GM12878 (cell line): ENCODE measurements around the gene NUMA1. TPM values are rescaled to one million over a fixed set of nuclear protein-coding genes. Genes with fewer than 3 reads are reported as not detected.

Experiments
- ATAC-seq: fragments of 200-7000 bp; cut with Tn5 transposase; 3 replicates; pipeline ENCODE4 v1.9.1; 2020; ENCODE audit warnings: mild to moderate bottlenecking, moderate library complexity
- BruUV-seq: library from RNA; stranded (reverse); fragments of 400-500 nt; replicated peaks from 2 replicates; lab custom pipeline; 2021; lab: Mats Ljungman, UMichigan
- CTCF ChIA-PET: fragments of 300-600 bp; sonication (Branson Sonifier 250); formaldehyde crosslinking; extraction: SDS; loops from one replicate; lab custom pipeline; 2021; ENCODE audit warnings: inconsistent platforms; lab: Yijun Ruan, JAX
- POLR2A ChIA-PET: fragments of 350-600 bp; formaldehyde crosslinking; extraction: SDS; loops from one replicate; lab custom pipeline; 2021; ENCODE audit warnings: inconsistent platforms; lab: Charles Lee
- RAD21 ChIA-PET: fragments of 300-600 bp; sonication (Branson Sonifier 250); formaldehyde crosslinking; loops from one replicate; lab custom pipeline; 2023; ENCODE audit warnings: antibody characterized with exemption; ENCODE audit not compliant: unreplicated experiment; lab: Charles Lee
- SMC1A ChIA-PET: fragments of 300-600 bp; sonication (Branson Sonifier 250); formaldehyde crosslinking; loops from one replicate; lab custom pipeline; 2023; ENCODE audit not compliant: unreplicated experiment, uncharacterized antibody; lab: Charles Lee
- DNase-seq: peaks from one replicate; pipeline ENCODE4 v3.0.0-alpha.2; 2011; ENCODE audit warnings: low read depth, low spot score
- FAIRE-seq: peaks from 3 replicates; lab custom pipeline; 2011; peaks lifted over from hg19 to GRCh38; lab: Jason Lieb, UNC
- H2AFZ ChIP-seq: 2 replicates; pipeline ENCODE4 v1.6.0; 2011; ENCODE audit warnings: low read depth, low read length, control low read depth; ENCODE audit not compliant: control insufficient read depth
- H3K27ac ChIP-seq: 2 replicates; pipeline ENCODE4 v1.5.1; 2011; ENCODE audit warnings: control low read depth; ENCODE audit not compliant: control insufficient read depth, insufficient read depth
- H3K27me3 ChIP-seq, 2 experiments: replicated peaks in 1 of 2; 2 replicates each; pipeline versions ENCODE4 v1.6.0 to v1.6.1; 2011; ENCODE audit warnings: low read length in 1 of 2; ENCODE audit not compliant: control insufficient read depth in 2 of 2, insufficient read depth in 2 of 2
- H3K36me3 ChIP-seq, 2 experiments: 2 replicates each; pipeline ENCODE4 v1.5.1; 2011; ENCODE audit warnings: low read length in 1 of 2; ENCODE audit not compliant: control insufficient read depth in 2 of 2, insufficient read depth in 2 of 2
- H3K4me1 ChIP-seq: 2 replicates; pipeline ENCODE4 v1.6.1; 2011; ENCODE audit warnings: mild to moderate bottlenecking, low read length, moderate library complexity, mixed read lengths; ENCODE audit not compliant: control insufficient read depth, insufficient read depth
- H3K4me2 ChIP-seq: 2 replicates; pipeline ENCODE4 v1.6.0; 2011; ENCODE audit warnings: control low read depth; ENCODE audit not compliant: control insufficient read depth, insufficient read depth
- H3K4me3 ChIP-seq: fragments of 200-600 bp; sonication (generic); 2 replicates; pipeline ENCODE4 v1.5.1; 2016
- H3K79me2 ChIP-seq: 2 replicates; pipeline ENCODE4 v1.6.0; 2011; ENCODE audit warnings: low read length; ENCODE audit not compliant: control insufficient read depth, insufficient read depth
- H3K9ac ChIP-seq: 2 replicates; pipeline ENCODE4 v1.8.0; 2011; ENCODE audit warnings: low read length, control low read depth, mixed read lengths; ENCODE audit not compliant: control insufficient read depth, insufficient read depth
- H3K9me3 ChIP-seq: replicated peaks from 3 replicates; pipeline ENCODE4 v1.5.1; 2011; ENCODE audit warnings: mild to moderate bottlenecking, low read length; ENCODE audit not compliant: control insufficient read depth, insufficient read depth
- H4K20me1 ChIP-seq: 2 replicates; pipeline ENCODE4 v1.6.0; 2011; ENCODE audit not compliant: control insufficient read depth, insufficient read depth
- BCL11A ChIP-seq: IDR thresholded peaks from 2 replicates; pipeline ENCODE4 v1.6.1; 2011; ENCODE audit warnings: low read depth, low read length
- CEBPZ ChIP-seq: fragments of 150-350 bp; IDR thresholded peaks from 2 replicates; pipeline ENCODE4 v1.6.1; 2016; ENCODE audit warnings: low read depth, low read length
- E4F1 ChIP-seq: fragments of 450-650 bp; IDR thresholded peaks from 2 replicates; pipeline ENCODE4 v1.6.1; 2018; ENCODE audit warnings: borderline replicate concordance, mild to moderate bottlenecking; ENCODE audit not compliant: partially characterized antibody
- GABPA ChIP-seq: IDR thresholded peaks from 2 replicates; pipeline ENCODE4 v1.6.1; 2014; ENCODE audit warnings: antibody characterized with exemption, low read depth, mild to moderate bottlenecking, inconsistent platforms
- HDAC2 ChIP-seq: fragments of 200-600 bp; sonication (generic); IDR thresholded peaks from 2 replicates; pipeline ENCODE4 v1.6.1; 2017
- IRF4 ChIP-seq: IDR thresholded peaks from 2 replicates; pipeline ENCODE4 v1.6.1; 2011; ENCODE audit warnings: low read depth, low read length
- MEF2B ChIP-seq: fragments of 450-650 bp; IDR thresholded peaks from 2 replicates; pipeline ENCODE4 v1.6.1; 2018; ENCODE audit warnings: mild to moderate bottlenecking, moderate library complexity; ENCODE audit not compliant: partially characterized antibody, poor library complexity, severe bottlenecking
- RB1 ChIP-seq: fragments of 450-650 bp; formaldehyde crosslinking; IDR thresholded peaks from 2 replicates; pipeline ENCODE4 v1.6.1; 2017; ENCODE audit warnings: mild to moderate bottlenecking, borderline replicate concordance
- RCOR1 ChIP-seq: conservative IDR thresholded peaks from 2 replicates; pipeline ENCODE4 v1.6.1; 2012; ENCODE audit warnings: low read depth, low read length, improper control_type of control experiment
- SMARCA5 ChIP-seq: fragments of 450-650 bp; IDR thresholded peaks from 2 replicates; pipeline ENCODE4 v1.6.1; 2017; ENCODE audit warnings: mild to moderate bottlenecking
- SUPT20H ChIP-seq: IDR thresholded peaks from 2 replicates; pipeline ENCODE4 v1.6.1; 2011; ENCODE audit warnings: low read depth, mild to moderate bottlenecking, low read length, moderate library complexity, borderline replicate concordance; ENCODE audit not compliant: control insufficient read depth
- USF1 ChIP-seq: IDR thresholded peaks from 2 replicates; pipeline ENCODE4 v1.6.1; 2011; ENCODE audit warnings: borderline replicate concordance, low read depth, mild to moderate bottlenecking, moderate library complexity, mixed read lengths, low read length; ENCODE audit not compliant: insufficient read depth; ENCODE audit errors: extremely low read length
- ZBTB11 ChIP-seq: fragments of 450-650 bp; formaldehyde crosslinking; IDR thresholded peaks from 2 replicates; pipeline ENCODE4 v1.5.0; 2022; ENCODE audit warnings: mild to moderate bottlenecking, missing genetic modification characterization
- ZNF384 ChIP-seq: IDR thresholded peaks from 2 replicates; pipeline ENCODE4 v1.6.1; 2012; ENCODE audit warnings: low read depth, mild to moderate bottlenecking, low read length, improper control_type of control experiment, borderline replicate concordance
- ZNF622 ChIP-seq: fragments of 450-650 bp; IDR thresholded peaks from 2 replicates; pipeline ENCODE4 v1.6.1; 2017; ENCODE audit warnings: mild to moderate bottlenecking, inconsistent platforms
- WGBS: methylation state at CpG from one replicate; pipeline ENCODE4 v1.1.6; 2016; ENCODE audit warnings: low lambda C conversion rate; ENCODE audit not compliant: insufficient replicate concordance, insufficient coverage; ENCODE audit errors: missing lambda C conversion rate; 5-methylcytosine and 5-hydroxymethylcytosine counted together
- in situ Hi-C: fragments of 300-500 bp; cut with MboI; formaldehyde crosslinking; loops from 9 replicates; pipeline ENCODE4 v1.14.3; 2018; ENCODE audit warnings: mixed read lengths
- intact Hi-C: fragments of 100-400 bp; cut with micrococcal nuclease; formaldehyde crosslinking; loops from one replicate; pipeline ENCODE4 v1.14.2; 2022; ENCODE audit not compliant: unreplicated experiment
- polyA plus RNA-seq, 11 experiments: library from polyadenylated mRNA; depleted of rRNA in 4 of 11; unstranded in 6 of 11; stranded (reverse) in 5 of 11; fragments of >200 nt; fragmentation: Nextera tagmentation in 4 of 11; fragmentation: Illumina TruSeq in 1 of 11; extraction: Ambion mirVana in 4 of 11; extraction: Trizol in 1 of 11; gene quantifications; 1 replicate in 1 of 11; 2 replicates in 10 of 11; pipeline versions ENCODE4 v1.2.1 to v1.2.3, GENCODE V29; 2011 to 2016; ENCODE audit warnings: inconsistent platforms in 2 of 11, missing spikeins in 2 of 11, low read depth in 1 of 11
- total RNA-seq, 4 experiments: library from RNA; depleted of rRNA in 3 of 4; stranded (reverse); fragments of >200 nt in 3 of 4; fragmentation: Illumina TruSeq in 1 of 4; extraction: Trizol in 1 of 4; gene quantifications; 2 replicates each; pipeline versions ENCODE4 v1.2.1 to v1.2.3, GENCODE V29; 2013 to 2021

The NUMA1 gene
- total and polyA plus RNA-seq, 10 of the 15 experiments (the other 5 are each of a cell fraction or from before 2014, with no cell fraction given): 5.5 to 111 (median 61.0) TPM

- intact Hi-C loops (no loop called here), in situ Hi-C loops (no loop called here)
- Histone ChIP-seq H2AFZ (no peak overlapping the region), H4K20me1 (no peaks in the 10 kb centered on the region), H3K4me1 (peaks cover 8% of the 10 kb centered on the region; the same call in 1 of the 2 replicates), H3K9ac (no peak overlapping the region), H3K36me3 (peaks cover 3 to 10% of the 10 kb centered on the region in 2 experiments; a peak in 3 of 4 replicates), H3K4me2 (no peak overlapping the region), H3K9me3 (no peaks in the 10 kb centered on the region), H3K79me2 (peaks cover 23% of the 10 kb centered on the region), H3K4me3 (no peak overlapping the region), H3K27ac (no peak overlapping the region), H3K27me3 (no peaks in the 10 kb centered on the region)
- FAIRE-seq (no peak), ATAC-seq (no peak), DNase-seq (no peak)
- 94% methylated on average over 5 of the region's 5 CpGs for WGBS
- CTCF ChIA-PET: no interaction called here
- POLR2A ChIA-PET: interaction anchor here (1.4 kb wide), 1 partner anchor 40 kb away, joined by 3 read pairs; no protein-coding TSS in a partner anchor
- SMC1A ChIA-PET: no interaction called here
- no TSS peak for BruUV-seq
- RAD21 ChIA-PET: no interaction called here
- TF ChIP-seq CEBPZ (no peak), USF1 (no peak), SUPT20H (no peak), MEF2B (no peak), GABPA (no peak), IRF4 (no peak), RCOR1 (no peak), ZNF384 (no peak), BCL11A (no peak), HDAC2 (no peak), ZNF622 (no peak), SMARCA5 (no peak), RB1 (no peak), E4F1 (no peak), ZBTB11 (CRISPR knock-in tag) (no peak)
These were observed 34.5 kb downstream of the NUMA1 start for GRCh38 chr11:72045849-72046248.
